Measurements from ENCODE around the gene IBA57. TPM values are rescaled to one million over a fixed set of nuclear protein-coding genes. Genes with fewer than 3 reads are reported as not detected.

Gene IBA57
- total RNA-seq, 1 donor from 2014 or later = 7.7 TPM

- Mint-ChIP-seq H3K27ac (ENCODE audit: unreplicated experiment) (no peak overlapping the region), H3K9me3 (ENCODE audit: unreplicated experiment) (peaks cover 10% of the 10 kb centered on the region), H3K4me1 (ENCODE audit: low read depth, unreplicated experiment) (peaks cover 4% of the 10 kb centered on the region), H3K27me3 (ENCODE audit: unreplicated experiment) (peaks cover 15% of the 10 kb centered on the region), H3K36me3 (ENCODE audit: unreplicated experiment) (no peaks in the 10 kb centered on the region), H3K4me3 (ENCODE audit: unreplicated experiment) (no peak overlapping the region)
- DNase-seq = peak; percentile 9
- no peak for TF ChIP-seq CTCF (IDR thresholded peaks at IDR 0.05; ENCODE audit: partially characterized antibody, unreplicated experiment)
Measured at GRCh38 chr1:228168563-228169270, 3.1 kb downstream of the IBA57 start.

- H3K4me1 Mint-ChIP-seq (ENCODE audit: low read depth, unreplicated experiment) = peaks cover 4% of the 10 kb centered on the region
- TF ChIP-seq CTCF (IDR thresholded peaks at IDR 0.05; ENCODE audit: partially characterized antibody, unreplicated experiment) = no peak
- H3K36me3 Mint-ChIP-seq (ENCODE audit: unreplicated experiment) = no peaks in the 10 kb centered on the region
- peaks cover 10% of the 10 kb centered on the region for H3K9me3 Mint-ChIP-seq (ENCODE audit: unreplicated experiment)
- H3K27me3 Mint-ChIP-seq (ENCODE audit: unreplicated experiment) = peaks cover 10% of the 10 kb centered on the region
- no peak overlapping the region for H3K4me3 Mint-ChIP-seq (ENCODE audit: unreplicated experiment)
- H3K27ac Mint-ChIP-seq (ENCODE audit: unreplicated experiment) = no peak overlapping the region
- no peak for DNase-seq
Measured at GRCh38 chr1:228169345-228169744, 3.7 kb downstream of the IBA57 start.

GRCh38 chr1:228170666-228171065 lies 5.1 kb downstream of the IBA57 start:
- H3K36me3 Mint-ChIP-seq (ENCODE audit: unreplicated experiment) = no peaks in the 10 kb centered on the region
- H3K4me3 Mint-ChIP-seq (ENCODE audit: unreplicated experiment) = no peak overlapping the region
- no peak for TF ChIP-seq CTCF (IDR thresholded peaks at IDR 0.05; ENCODE audit: partially characterized antibody, unreplicated experiment)
- DNase-seq = no peak
- H3K9me3 Mint-ChIP-seq (ENCODE audit: unreplicated experiment) = peaks cover 6% of the 10 kb centered on the region
- H3K27me3 Mint-ChIP-seq (ENCODE audit: unreplicated experiment) = peaks cover 7% of the 10 kb centered on the region
- H3K27ac Mint-ChIP-seq (ENCODE audit: unreplicated experiment) = no peak overlapping the region
- peaks cover 4% of the 10 kb centered on the region for H3K4me1 Mint-ChIP-seq (ENCODE audit: low read depth, unreplicated experiment)

GRCh38 chr1:228171221-228171891 lies 5.8 kb downstream of the IBA57 start:
- DNase-seq = no peak
- no peak for TF ChIP-seq CTCF (IDR thresholded peaks at IDR 0.05; ENCODE audit: partially characterized antibody, unreplicated experiment)

More at GRCh38 chr1:228171221-228171891, 5.8 kb downstream of the IBA57 start:
- H3K27me3 Mint-ChIP-seq (ENCODE audit: unreplicated experiment) = peaks cover 7% of the 10 kb centered on the region
- H3K4me1 Mint-ChIP-seq (ENCODE audit: low read depth, unreplicated experiment) = peaks cover 4% of the 10 kb centered on the region
- no peak overlapping the region for H3K4me3 Mint-ChIP-seq (ENCODE audit: unreplicated experiment)
- no peaks in the 10 kb centered on the region for H3K36me3 Mint-ChIP-seq (ENCODE audit: unreplicated experiment)
- no peak overlapping the region for H3K27ac Mint-ChIP-seq (ENCODE audit: unreplicated experiment)
- peaks cover 6% of the 10 kb centered on the region for H3K9me3 Mint-ChIP-seq (ENCODE audit: unreplicated experiment)

Data from glutamatergic neuron (in vitro differentiated cells).